ENCODE measurements around the gene VIP.

- TF ChIP-seq POLR2AphosphoS5 (IDR thresholded peaks at IDR 0.05): no peak
- TF ChIP-seq POLR2A (IDR thresholded peaks at IDR 0.05): no peak
These were observed 48.7 kb upstream of the VIP start for GRCh38 chr6:152701863-152702401.
